Nephron (organoid): ENCODE results near the gene DDX20.

Experiments used
- H3K27ac Mint-ChIP-seq, 3 experiments: 2 replicates each; pipeline ENCODE4 v1.8.0; 2020; ENCODE audit warnings: mixed read lengths in 3 of 3, mild to moderate bottlenecking in 2 of 3, moderate library complexity in 1 of 3
- H3K27me3 Mint-ChIP-seq: 2 replicates; pipeline ENCODE4 v1.8.0; 2021; ENCODE audit warnings: low read depth, mild to moderate bottlenecking, moderate library complexity, mixed read lengths
- H3K36me3 Mint-ChIP-seq: 2 replicates; pipeline ENCODE4 v1.8.0; 2020; ENCODE audit warnings: low read depth, mixed read lengths
- H3K4me1 Mint-ChIP-seq: 2 replicates; pipeline ENCODE4 v1.8.0; 2020; ENCODE audit warnings: mixed read lengths
- H3K4me3 Mint-ChIP-seq, 3 experiments: 2 replicates each; pipeline ENCODE4 v1.8.0; 2020; ENCODE audit warnings: mild to moderate bottlenecking in 3 of 3, mixed read lengths in 3 of 3, moderate library complexity in 2 of 3
- H3K9me3 Mint-ChIP-seq: 2 replicates; pipeline ENCODE4 v1.8.0; 2020; ENCODE audit warnings: mixed read lengths
- TF ChIP-seq, protein P1 (sequence below), 3 experiments: fragments of 200-600 bp; sonication (generic); IDR thresholded peaks; one replicate each; pipeline ENCODE4 v1.5.0; 2021; ENCODE audit warnings: antibody characterized with exemption in 3 of 3; ENCODE audit not compliant: unreplicated experiment in 3 of 3

DDX20 gene

DNA sequence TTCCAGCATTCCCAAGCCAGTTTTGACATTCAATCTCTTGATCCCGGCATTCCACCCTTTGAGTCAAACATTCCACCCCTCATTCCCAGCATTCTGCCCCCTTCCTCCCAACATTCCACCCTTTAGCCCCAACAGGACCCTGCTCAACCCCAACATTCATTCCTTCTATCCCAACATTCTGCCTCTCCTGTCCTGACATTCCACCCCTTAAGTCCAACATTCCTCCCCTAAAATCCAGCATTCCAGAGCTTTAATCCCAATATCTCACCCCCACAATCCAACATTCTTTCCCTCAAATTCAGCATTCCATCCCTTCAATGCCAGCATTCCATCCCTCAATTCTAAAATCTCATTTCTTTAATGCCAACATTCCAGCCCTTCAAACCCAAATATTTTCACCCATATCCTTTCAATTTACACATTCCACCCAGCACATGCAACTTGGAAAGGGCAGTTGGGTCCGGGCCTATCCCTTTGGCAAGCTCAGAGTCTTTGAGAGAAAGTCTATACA lies 22.9 kb downstream of the DDX20 start:
- H3K27ac Mint-ChIP-seq, result no peak overlapping the region
- no peaks in the 10 kb centered on the region for H3K36me3 Mint-ChIP-seq
- no peak overlapping the region for H3K4me3 Mint-ChIP-seq
- H3K4me1 Mint-ChIP-seq, result peaks cover 32% of the 10 kb centered on the region
- no peaks in the 10 kb centered on the region for H3K9me3 Mint-ChIP-seq
- no peaks in the 10 kb centered on the region for H3K27me3 Mint-ChIP-seq
- TF ChIP-seq, protein P1, sequence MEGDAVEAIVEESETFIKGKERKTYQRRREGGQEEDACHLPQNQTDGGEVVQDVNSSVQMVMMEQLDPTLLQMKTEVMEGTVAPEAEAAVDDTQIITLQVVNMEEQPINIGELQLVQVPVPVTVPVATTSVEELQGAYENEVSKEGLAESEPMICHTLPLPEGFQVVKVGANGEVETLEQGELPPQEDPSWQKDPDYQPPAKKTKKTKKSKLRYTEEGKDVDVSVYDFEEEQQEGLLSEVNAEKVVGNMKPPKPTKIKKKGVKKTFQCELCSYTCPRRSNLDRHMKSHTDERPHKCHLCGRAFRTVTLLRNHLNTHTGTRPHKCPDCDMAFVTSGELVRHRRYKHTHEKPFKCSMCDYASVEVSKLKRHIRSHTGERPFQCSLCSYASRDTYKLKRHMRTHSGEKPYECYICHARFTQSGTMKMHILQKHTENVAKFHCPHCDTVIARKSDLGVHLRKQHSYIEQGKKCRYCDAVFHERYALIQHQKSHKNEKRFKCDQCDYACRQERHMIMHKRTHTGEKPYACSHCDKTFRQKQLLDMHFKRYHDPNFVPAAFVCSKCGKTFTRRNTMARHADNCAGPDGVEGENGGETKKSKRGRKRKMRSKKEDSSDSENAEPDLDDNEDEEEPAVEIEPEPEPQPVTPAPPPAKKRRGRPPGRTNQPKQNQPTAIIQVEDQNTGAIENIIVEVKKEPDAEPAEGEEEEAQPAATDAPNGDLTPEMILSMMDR (IDR thresholded peaks at IDR 0.05; ENCODE audit: unreplicated experiment in 3 of 3), result no peak

DNA sequence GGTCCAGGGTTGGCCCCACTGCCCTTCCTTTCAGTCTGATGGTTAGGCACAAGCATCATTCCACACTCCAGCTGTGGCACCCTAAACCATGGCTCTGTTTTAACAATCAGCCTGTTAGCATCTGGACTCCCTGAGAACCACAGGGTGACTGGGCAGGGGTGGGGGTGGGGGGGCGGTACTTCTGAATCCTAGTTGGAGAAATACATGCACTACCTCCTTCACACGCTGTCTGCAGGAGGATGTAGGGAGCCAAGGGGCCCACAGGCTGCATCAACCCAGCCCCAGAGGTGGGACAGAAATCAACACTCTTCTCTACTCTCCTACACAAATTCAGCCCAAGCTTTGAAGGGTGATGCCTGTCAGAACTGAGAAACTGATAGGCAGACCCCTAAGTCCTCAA lies 23.8 kb downstream of the DDX20 start:
- Mint-ChIP-seq H3K4me3 (no peak overlapping the region), H3K4me1 (peaks cover 32% of the 10 kb centered on the region), H3K27ac (no peak overlapping the region), H3K9me3 (no peaks in the 10 kb centered on the region), H3K27me3 (peaks cover 3% of the 10 kb centered on the region), H3K36me3 (no peaks in the 10 kb centered on the region)
- TF ChIP-seq, protein P1 (IDR thresholded peaks at IDR 0.05; ENCODE audit: unreplicated experiment in 3 of 3), result no peak

DNA sequence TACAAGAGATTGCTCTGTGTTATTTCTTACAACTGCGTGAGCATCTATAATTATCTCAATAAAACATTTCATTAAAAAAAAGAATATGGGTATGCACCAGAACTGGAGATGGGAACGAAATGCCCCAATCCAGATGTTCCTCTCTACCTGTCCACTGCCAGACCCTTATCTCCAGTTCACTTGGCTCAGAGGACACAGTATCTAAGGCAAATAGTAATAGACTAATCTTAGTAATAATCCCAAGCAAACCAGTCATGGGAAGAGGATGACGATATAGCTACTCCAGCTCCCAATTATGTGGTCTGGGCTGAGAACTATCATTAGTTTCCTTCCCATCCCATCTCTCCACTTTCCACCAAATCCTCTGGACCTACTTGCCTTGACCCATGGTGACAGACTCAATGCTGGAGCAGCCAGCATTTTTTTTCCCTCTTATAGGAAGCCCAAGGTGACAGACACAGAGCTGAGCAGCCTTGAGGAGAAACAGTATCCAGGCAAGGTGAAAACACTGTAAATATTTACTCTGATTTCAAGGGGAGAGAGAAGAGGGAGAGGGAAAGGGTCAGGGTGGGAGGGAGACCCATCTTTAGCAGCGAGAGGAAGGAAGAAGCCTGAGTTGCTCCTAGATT lies 28.7 kb downstream of the DDX20 start:
- Mint-ChIP-seq H3K4me3 (no peak overlapping the region), H3K9me3 (no peaks in the 10 kb centered on the region)

DNA sequence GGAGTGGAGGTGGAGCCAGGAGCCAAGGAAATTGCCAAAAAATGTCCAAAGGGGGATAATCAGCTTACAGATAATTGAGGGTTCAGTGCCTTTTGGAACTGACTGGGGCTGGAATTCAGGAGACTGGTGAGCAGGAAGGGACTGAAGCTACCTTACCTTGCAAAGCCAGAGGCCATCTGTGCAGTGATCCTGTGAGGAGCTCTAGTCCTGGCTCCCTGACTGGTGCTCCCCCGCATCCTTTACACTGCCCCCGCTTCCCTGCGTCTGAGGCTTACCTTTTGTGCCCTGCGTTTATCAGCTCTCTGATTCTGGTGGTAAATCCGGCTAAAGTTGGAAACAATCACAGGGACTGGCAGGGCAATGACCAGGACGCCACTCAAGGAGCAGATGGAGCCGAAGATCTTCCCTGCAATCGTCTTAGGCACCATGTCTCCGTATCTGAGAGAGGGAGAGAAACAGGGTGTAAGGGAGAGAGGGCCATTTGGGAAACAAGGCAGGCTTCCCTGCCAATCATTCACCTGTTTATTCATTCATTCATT lies 31.0 kb downstream of the DDX20 start:
- peaks cover 20% of the 10 kb centered on the region for H3K4me1 Mint-ChIP-seq
- TF ChIP-seq, protein P1 (IDR thresholded peaks at IDR 0.05; ENCODE audit: unreplicated experiment in 3 of 3), result no peak
- peaks cover 16% of the 10 kb centered on the region for H3K27me3 Mint-ChIP-seq
- H3K9me3 Mint-ChIP-seq, result no peaks in the 10 kb centered on the region
- no peaks in the 10 kb centered on the region for H3K36me3 Mint-ChIP-seq
- no peak overlapping the region for H3K4me3 Mint-ChIP-seq
- no peak overlapping the region for H3K27ac Mint-ChIP-seq

More for the DNA sequence above, 28.7 kb downstream of the DDX20 start:
- TF ChIP-seq, protein P1 (IDR thresholded peaks at IDR 0.05; ENCODE audit: unreplicated experiment in 3 of 3), result no peak
- peaks cover 16% of the 10 kb centered on the region for H3K27me3 Mint-ChIP-seq
- H3K4me1 Mint-ChIP-seq, result peaks cover 8% of the 10 kb centered on the region
- H3K36me3 Mint-ChIP-seq, result no peaks in the 10 kb centered on the region
- no peak overlapping the region for H3K27ac Mint-ChIP-seq

DNA sequence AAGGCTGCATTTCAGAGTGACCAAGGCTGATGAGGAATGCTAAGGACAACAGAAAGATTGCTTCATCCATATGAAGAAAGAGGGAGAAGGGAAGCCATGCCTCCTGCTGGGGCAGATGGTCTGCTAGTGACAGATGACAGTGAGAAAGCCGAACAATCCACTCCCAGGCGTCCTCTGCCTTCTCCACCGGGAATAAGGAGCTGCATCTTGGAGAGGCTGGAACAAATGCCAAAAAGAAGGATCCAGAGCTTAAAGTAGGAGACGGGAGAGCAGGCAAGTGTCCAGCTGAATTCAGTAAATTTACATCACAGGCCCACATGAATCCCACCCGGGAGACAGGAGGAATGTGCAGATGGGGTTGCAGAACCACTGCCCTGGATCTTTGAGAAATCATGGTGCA lies 33.4 kb downstream of the DDX20 start:
- Mint-ChIP-seq H3K4me1 (peaks cover 24% of the 10 kb centered on the region), H3K36me3 (no peaks in the 10 kb centered on the region), H3K9me3 (no peaks in the 10 kb centered on the region), H3K4me3 (no peak overlapping the region), H3K27ac (peak overlapping the region in 1 of 3 experiments; percentile 15), H3K27me3 (peaks cover 23% of the 10 kb centered on the region)
- TF ChIP-seq, protein P1 (IDR thresholded peaks at IDR 0.05; ENCODE audit: unreplicated experiment in 3 of 3), result no peak
